A375 (cell line): ENCODE measurements around the gene ZNF267. TPM values are rescaled to one million over a fixed set of nuclear protein-coding genes. Genes with fewer than 3 reads are reported as not detected.

Experiments used
- small RNA-seq: library from RNA; depleted of rRNA; stranded (forward); fragments of <200 nt; gene quantifications from one replicate; pipeline ENCODE3, GENCODE V24; 2014
- total RNA-seq: library from RNA; depleted of rRNA; stranded (reverse); fragments of >200 nt; shearing (Covaris generic); gene quantifications from 2 replicates; pipeline ENCODE4 v1.2.3, GENCODE V29; 2014; rRNA removed

The ZNF267 gene
- 9.5 and 16.3 TPM in 2 replicates for total RNA-seq

GRCh38 chr16:31873556-31874365, at the start of gene ZNF267:
Gene ZNF267, plus strand, starts transcription at chr16:31873807. Its CDS starts 160 bp downstream, at chr16:31873967.

Small RNAs within 50 kb of the gene (small RNA-seq; reads per million reads assigned to genes)
- gene AC034105.2 (not detected), gene AC034105.4 (not detected)
